ENCODE results near the gene CTNNA1. TPM values are rescaled to one million over a fixed set of nuclear protein-coding genes. Genes with fewer than 3 reads are reported as not detected.
A peak's percentile ranks its signal among the peaks of the same experiment; 100 is the strongest.

CTNNA1 gene
- total RNA-seq, 4 donors from 2014 or later = 223 to 304 (median 263) TPM

DNA sequence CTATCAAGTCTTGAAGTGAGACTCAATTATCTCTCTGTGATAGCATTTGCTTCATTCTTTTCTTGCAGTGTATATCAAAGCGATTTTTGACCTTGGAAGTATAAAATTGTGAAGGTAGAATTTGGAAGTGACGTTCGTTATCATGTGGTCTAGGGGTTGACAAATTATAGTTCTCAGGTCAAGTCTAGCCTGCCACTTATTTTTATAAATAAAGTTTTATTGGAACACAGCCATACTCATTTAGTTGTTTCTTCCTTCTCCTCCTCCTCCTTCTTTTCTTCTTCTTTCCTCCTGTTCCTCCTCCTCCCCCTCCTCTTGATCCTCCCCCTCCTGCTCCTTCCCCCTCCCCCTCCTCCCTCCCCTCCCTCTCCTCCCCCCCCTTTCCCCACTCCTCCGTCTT, 83.9 kb downstream of the CTNNA1 start:
- TF ChIP-seq, protein P1, sequence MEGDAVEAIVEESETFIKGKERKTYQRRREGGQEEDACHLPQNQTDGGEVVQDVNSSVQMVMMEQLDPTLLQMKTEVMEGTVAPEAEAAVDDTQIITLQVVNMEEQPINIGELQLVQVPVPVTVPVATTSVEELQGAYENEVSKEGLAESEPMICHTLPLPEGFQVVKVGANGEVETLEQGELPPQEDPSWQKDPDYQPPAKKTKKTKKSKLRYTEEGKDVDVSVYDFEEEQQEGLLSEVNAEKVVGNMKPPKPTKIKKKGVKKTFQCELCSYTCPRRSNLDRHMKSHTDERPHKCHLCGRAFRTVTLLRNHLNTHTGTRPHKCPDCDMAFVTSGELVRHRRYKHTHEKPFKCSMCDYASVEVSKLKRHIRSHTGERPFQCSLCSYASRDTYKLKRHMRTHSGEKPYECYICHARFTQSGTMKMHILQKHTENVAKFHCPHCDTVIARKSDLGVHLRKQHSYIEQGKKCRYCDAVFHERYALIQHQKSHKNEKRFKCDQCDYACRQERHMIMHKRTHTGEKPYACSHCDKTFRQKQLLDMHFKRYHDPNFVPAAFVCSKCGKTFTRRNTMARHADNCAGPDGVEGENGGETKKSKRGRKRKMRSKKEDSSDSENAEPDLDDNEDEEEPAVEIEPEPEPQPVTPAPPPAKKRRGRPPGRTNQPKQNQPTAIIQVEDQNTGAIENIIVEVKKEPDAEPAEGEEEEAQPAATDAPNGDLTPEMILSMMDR (IDR thresholded peaks at IDR 0.05) = no peak
- no peak for TF ChIP-seq POLR2A (IDR thresholded peaks at IDR 0.05)
- intact Hi-C loops (cut with DNase I; ENCODE audit: low total_unique reads) = no loop called here
- no peak overlapping the region for H3K4me3 ChIP-seq (ENCODE audit: low read depth, poor library complexity, severe bottlenecking)
- 95% methylated on average over 4 of the region's 4 CpGs for WGBS, 2 donors
- DNase-seq (ENCODE audit: low spot score in 2 of 2) = no peak

DNA sequence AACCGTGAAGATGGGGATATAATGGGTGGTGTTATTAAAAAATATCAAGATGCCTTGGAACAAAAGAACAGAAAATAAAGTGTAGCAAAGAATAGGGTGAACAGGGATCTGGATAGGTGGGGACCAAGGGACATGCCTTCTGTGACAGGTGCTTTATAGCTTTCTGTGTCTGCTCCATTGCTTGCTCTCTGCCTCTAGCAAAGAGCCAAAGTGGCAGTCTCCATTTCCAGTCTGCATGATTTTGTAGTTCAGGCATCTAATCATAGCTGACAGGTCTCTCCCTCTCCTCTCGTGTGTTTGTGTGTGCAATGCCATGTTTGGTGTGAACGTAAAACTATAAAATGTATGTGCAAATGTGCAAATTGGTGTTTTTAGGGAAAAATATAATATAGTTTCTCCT, 86.9 kb downstream of the CTNNA1 start:
- no peak for DNase-seq (ENCODE audit: low spot score in 2 of 2)
- H3K4me3 ChIP-seq (ENCODE audit: low read depth, poor library complexity, severe bottlenecking) = no peak overlapping the region
- WGBS, 2 donors = 83 to 85% methylated on average over 3 of the region's 3 CpGs
- no peak for TF ChIP-seq POLR2A (IDR thresholded peaks at IDR 0.05)
- TF ChIP-seq, protein P1 (IDR thresholded peaks at IDR 0.05) = no peak
- intact Hi-C loops (cut with DNase I; ENCODE audit: low total_unique reads) = no loop called here

DNA sequence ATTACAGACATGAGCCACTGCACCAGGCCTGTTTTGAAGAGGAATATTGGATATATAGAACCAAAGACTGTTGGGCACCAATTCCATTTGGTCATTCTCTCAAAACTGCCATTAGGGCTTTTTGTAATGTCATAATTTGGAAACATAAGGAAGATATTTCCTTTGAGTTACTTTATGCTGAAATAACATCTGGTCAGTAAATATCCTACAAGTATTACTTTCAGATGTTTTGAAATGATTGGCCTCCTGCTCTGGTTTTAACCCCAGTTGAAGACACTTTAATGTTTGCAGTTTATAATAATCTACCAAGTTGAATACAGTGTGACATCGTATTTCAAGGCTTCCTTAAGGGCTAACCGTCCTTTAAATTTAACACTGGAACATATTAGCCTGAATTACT, 88.3 kb downstream of the CTNNA1 start:
- H3K4me3 ChIP-seq (ENCODE audit: low read depth, poor library complexity, severe bottlenecking) = no peak overlapping the region
- 69 to 70% methylated on average over 2 of the region's 2 CpGs for WGBS, 2 donors
- TF ChIP-seq, protein P1 (IDR thresholded peaks at IDR 0.05) = no peak
- TF ChIP-seq POLR2A (IDR thresholded peaks at IDR 0.05) = no peak
- intact Hi-C loops (cut with DNase I; ENCODE audit: low total_unique reads) = no loop called here
- DNase-seq (ENCODE audit: low spot score in 2 of 2) = no peak

DNA sequence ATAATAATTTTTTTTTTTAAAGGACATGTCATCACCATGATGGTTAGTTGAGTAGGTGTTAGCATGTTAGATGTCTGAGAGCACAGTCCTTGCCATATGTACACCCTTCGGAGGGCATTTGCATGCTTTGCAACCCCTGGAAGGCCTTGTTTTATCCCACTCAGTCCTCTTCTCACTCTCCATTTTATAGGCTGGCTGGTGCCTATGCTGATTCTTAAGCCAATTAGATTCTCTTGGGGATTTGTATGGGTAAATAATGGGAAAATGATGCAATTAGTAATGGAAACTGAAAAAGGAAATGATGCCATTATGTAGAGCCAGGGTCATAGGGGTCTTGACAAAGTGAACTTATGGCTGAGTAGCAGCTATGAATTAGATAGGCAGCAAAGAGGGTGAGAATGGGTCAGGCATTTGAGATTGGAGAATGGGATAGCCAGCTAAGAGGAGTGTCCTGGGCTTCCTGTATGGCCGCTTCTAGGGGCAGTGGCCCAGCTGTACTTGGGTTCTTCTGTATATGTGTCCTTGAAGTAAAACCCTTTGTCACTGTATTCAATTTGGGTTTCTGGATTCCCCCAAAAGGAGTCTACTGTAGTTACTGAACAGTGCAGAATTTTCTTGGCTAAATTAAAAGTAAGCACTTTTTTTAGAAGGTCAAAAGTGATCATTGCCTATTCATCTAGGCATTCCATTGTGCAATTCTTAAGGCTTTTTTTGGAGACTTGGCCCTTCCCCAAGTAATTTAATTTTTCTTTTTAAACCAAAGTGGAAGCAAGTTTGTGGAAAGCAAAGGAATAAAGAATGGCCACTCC, 90.3 kb downstream of the CTNNA1 start:
- TF ChIP-seq, protein P1 (IDR thresholded peaks at IDR 0.05) = no peak
- TF ChIP-seq POLR2A (IDR thresholded peaks at IDR 0.05) = no peak

DNA sequence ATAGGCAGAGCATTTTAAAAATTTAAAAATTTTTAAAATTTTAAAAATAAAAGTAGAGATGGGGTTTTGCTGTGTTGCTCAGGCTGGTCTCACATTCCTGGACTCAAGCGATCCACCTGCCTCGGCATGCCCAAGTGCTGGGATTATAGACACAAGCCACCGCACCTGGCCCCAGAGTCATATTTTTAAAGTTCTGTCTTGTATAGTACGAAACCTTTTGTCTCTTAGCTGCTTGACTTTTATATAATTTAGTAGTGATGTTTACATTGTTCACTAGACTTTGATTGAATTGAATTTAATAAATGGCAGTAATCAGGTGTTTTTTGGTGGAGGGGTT, 90.9 kb downstream of the CTNNA1 start:
- intact Hi-C loops (cut with DNase I; ENCODE audit: low total_unique reads) = no loop called here
- WGBS, 2 donors = 54 to 80% methylated on average over 4 of the region's 4 CpGs
- TF ChIP-seq POLR2A (IDR thresholded peaks at IDR 0.05) = no peak
- TF ChIP-seq, protein P1 (IDR thresholded peaks at IDR 0.05) = no peak
- peak in 1 of 2 donors; percentile 19 for DNase-seq (ENCODE audit: low spot score in 2 of 2)
- no peak overlapping the region for H3K4me3 ChIP-seq (ENCODE audit: low read depth, poor library complexity, severe bottlenecking)

More for the DNA sequence above, 90.3 kb downstream of the CTNNA1 start:
- no peak for DNase-seq (ENCODE audit: low spot score in 2 of 2)
- H3K4me3 ChIP-seq (ENCODE audit: low read depth, poor library complexity, severe bottlenecking) = no peak overlapping the region
- 85 to 90% methylated on average over 2 of the region's 2 CpGs for WGBS, 2 donors
- intact Hi-C loops (cut with DNase I; ENCODE audit: low total_unique reads) = no loop called here

All from lower leg skin (tissue), 4 donors.